Left renal cortex interstitium (tissue), 4 donors: ENCODE results near the gene TNNI3K. TPM values are rescaled to one million over a fixed set of nuclear protein-coding genes. Genes with fewer than 3 reads are reported as not detected.
A peak's percentile ranks its signal among the peaks of the same experiment; 100 is the strongest.

Experiments used
- DNase-seq, 4 donors: peaks; one replicate each; pipeline ENCODE4 v3.0.0-alpha.2; 2013; ENCODE audit warnings: low read depth in 4 of 4, low spot score in 2 of 4, missing footprints in 1 of 4
- polyA plus RNA-seq, 4 donors: library from polyadenylated mRNA; unstranded; fragments of 120-200 nt; gene quantifications; one replicate each; pipeline ENCODE4 v1.2.1, GENCODE V29; 2013; ENCODE audit not compliant: insufficient read length in 4 of 4

TNNI3K gene
- polyA plus RNA-seq, 4 donors, result 0.68 to 2.2 (median 1.7) TPM

DNA sequence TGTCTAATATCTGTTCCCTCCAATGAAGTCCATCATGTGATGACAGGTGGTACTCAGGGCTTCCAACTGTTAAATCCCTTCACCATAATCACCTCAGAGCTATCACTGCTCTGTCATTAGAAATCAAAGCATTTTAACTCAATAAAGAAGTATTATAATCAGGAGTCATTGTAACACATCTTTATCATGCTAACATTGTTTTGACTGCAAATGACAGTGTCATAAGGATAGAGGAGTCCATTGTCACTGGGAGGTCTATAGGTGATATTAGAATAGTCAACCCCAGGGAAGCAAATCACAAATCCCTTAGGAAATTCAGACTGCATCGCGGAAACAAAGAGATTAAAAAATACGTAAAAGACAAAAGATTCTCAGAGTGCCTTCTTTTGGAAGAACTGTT is 246.4 kb downstream of the TNNI3K start:
- no peak for DNase-seq

DNA sequence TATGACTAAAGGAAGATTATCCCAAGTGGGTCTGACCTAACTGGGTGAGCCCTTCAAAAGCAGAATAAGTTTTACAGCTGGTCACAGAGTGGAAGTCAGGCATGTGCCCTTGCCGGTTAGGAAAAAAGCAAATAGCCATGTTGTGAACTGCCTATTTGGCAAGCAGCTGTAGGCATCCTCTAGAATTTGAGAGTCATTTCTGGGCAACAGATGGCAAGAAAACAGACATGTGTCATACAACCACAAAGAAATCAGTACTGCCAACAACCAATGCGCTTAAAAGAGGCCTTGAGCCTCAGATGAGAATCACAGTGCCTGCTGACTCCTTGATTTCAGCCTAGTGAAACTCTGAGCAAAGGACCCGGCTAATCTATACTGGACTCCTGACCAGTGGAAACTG is 250.4 kb downstream of the TNNI3K start:
- no peak for DNase-seq

DNA sequence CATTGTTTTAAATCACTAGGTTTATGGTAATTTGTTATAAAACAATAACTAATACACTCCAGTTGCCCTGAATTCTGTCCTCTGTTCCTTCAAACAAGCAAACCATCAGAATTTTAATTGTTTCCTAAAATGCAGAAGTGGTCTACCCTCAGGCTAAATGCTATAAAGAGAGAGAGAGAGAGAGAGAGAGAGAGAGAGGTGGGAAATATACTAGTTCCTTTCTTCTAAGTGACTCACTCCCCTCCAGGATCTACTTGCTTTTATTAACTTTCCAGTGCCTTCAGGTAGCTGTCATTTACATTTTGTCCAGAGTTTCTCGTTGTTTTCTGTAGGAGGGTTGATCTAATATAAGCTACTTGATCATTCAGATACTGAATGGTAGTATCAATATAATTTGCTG is 250.8 kb downstream of the TNNI3K start:
- DNase-seq, result no peak

DNA sequence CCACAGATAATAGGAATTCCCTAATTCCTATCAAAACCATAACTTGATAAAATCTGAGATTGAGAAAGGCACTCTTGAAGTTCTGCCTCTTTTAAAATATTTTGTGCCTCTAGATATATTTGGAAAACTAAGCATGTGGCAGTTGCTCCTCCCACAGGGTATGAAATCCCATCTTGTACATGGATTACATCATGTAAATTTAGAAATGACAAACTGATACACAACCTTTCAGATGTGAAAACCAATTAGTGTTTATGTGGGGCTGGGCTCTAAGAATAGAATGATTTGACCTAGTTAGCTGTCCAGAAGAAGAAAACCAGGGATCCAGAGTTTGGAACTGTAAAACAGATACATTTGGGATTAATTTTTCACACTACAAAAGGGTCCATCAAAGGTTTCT is 261.5 kb downstream of the TNNI3K start:
- DNase-seq, result no peak

DNA sequence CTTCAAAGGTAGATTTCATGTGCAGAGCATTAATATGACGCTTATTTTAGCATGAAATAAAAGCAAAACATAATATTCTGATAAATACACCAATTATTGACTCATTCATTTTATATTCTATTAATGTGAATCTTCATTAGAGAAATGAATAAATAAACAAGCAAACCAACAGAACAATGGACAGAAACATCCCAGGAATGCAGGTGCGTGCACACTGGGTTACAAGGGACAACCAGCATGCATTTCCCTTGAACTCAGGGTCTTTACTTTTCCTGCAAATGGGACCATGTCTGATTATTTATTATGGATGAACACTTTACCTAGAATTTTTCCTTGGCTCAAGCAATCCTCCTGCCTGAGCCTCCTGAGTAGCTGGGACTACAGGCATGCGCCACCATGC is 263.7 kb downstream of the TNNI3K start:
- DNase-seq, result no peak

DNA sequence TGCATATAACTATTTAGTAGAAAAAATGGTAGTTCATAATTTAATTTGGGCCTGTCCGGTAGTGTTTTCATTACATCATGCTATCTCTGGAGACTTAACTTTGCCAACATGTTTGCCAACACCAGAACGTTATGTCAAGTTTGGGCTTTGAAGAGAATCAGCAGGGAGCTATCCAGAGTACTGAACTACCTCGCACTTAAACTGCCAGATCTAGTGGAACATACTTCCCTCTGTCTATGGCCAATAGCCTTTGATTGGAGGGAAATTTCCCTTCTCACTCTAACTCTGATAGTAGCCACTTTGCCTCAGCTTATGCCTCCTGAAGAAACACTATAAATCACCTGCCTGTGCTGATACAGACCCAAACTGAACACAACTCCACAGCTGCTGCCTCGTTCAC is 267.2 kb downstream of the TNNI3K start:
- DNase-seq, result peak; percentile 36 to 70 (median 42)

DNA sequence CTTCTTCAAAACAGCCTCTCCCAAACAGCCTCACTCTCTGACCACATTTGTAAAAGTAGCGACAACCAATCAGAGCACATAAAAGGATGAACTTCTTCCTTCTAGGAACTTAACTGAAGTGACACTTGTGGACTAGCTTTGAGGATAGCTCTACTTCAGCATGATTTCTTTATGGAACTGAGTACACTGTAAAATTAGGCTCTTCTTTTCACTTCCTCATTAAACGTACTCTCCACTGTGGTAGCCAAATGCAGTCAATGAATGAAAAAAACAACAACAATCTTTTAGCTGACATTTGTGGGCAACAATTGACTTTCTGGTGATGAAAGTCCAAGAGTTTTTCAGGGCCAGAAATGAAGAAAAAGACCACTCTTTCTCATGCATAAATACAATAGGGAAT is 267.7 kb downstream of the TNNI3K start:
- DNase-seq, result no peak

DNA sequence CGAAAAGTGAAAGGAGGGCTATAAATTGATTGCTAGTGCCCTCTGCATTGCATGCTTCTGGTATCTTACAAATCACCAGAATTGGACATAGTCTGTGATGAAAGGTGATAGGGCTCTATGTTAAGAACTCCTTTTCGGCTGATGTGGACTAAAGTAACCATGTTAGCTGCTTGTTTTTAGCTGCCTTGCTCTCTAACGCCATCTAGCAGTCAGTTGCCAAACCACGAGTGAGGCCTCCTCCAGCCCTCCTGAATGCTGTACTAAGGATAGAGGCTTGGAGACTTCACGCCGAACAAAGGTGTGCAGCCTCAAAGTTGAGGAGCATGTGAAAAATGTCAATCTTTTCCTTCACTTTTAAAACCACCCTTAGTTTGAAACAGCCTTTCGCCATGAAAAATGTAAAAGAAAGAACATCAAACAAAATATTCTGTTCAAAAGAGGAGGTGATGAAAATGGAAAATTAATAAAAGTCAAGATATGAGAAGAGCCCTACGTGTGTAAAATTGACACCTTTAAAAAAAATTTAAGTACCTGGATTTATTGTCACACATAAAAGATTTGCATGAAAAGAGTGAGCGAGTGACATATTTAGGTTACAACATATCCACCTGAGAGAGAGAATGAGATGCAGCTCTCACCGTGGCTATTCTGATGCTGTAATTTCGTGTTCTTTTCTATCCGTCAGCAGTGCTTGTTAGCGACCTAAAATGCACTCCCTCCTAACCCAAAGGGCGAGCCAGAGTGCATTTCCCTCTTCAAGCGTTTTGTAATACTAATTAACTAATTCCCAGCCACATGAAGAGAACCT is 269.1 kb downstream of the TNNI3K start:
- DNase-seq, result peak in 3 of 4 donors; percentile 34 to 59 (median 41)

DNA sequence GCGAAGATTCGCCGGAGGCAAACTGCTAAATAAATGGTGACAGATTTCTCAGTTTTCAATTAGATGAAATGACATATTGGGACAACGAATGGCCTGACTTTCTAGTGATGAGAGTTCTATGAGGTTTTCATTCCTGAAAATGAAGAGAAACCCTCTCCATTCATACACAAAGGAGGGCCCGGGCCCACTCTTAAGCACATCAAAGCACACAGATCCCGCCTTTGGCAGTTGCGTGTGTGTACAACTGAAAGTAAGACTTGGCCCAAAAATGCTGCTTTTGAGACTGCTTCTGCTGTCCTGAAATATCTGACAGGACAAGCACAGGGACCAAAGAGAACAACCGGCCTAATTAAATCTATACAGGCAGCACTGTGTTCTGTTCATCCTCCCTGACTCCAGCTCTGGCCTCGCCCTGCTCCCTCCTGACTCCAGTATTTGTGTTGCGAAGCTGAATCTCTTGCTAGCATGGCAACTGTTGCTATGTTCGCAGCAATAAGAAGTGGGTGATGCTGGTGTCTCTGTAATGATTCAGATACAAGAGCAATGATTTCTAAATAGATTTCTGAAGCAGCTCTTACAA is 269.8 kb downstream of the TNNI3K start:
- no peak for DNase-seq

DNA sequence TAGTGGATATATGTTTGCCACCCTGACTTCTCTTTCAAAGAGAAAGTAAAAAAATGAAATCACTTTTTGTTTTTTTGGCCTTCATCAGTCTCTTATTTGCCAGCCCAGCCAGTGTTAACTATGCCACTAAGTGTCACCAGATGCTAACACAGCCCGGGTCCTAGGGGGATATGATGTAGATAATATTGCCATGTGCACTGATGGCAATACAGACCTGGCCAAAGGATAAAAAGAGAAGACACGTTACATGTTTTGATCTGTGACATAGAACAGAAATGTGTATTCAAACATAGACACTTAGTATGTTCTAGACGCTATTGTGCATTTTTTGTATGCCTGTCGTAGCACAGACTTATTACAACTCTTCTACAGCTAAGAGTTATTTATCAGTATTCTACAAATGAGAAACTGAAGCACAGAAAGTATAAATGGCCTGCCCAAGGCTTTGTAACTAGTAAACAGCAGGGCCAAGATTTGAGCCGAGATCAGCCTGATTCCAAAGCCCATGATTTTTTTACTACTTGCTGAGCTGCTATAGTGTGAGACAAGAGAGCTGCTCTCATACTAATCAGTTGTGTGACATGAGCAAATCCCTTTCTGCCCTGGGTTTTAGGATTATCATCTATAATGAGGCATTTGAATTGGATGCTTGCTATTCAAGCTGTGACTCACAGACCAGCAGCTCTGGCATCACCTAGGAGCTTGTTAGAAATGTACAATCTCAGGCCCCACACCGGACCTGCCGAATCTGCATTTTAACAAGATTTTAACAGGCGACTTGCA is 270.9 kb downstream of the TNNI3K start:
- no peak for DNase-seq

DNA sequence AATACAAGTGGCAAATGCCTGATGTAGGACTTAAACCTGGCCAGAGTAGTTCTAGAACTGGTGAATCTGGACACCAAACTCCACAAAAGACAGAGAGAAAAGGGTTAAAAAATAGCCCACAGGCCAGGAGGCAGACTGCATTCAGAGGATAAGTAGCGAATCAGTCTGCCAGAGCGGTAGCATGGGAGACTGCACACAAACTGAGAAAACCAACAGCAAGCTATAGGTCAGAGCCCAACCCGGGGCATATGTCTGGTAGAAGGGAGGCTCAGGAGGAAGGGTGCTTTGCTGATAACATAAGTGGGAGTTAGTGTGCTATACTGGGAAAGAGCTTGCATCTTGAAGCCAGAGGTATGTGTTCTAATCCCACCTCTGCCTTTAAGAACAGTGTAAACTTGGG is 273.3 kb downstream of the TNNI3K start:
- no peak for DNase-seq

DNA sequence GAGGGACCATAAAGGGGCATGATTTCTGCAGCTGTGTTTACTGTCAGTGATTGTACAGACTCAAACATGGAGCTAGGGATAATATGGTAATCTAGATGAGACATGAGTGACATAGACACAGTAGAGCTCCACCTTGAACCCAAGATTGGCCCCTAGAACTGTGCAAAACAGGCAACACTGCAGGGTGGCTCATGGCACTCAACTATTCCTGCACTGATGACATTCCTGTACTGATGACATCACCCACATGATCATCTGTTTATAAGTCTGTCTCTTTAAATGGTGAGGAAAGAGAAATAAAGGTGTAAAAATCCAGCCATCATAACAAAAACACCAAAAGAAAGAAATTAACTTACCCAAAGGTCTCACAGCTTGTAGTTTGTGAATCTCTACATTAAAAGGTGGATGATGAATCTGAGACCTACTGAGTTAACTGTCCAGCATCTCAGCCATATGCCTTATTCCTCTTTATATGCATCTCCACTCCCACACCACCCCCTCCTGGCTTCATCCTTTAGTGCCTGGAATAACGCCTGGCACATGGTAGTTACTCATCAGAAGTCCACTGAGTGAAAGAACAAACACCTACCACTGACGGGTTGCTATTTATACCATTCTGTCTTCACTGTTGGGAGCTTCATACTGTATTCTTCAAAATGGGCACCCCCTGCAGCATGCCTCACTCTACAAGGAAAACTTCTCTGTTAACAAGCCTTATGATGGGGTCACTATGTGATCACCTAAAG is 277.2 kb downstream of the TNNI3K start, which contains the start of gene LRRC53:
TSS of gene LRRC53 (minus strand) at position 442 of the 746 bp plus-strand sequence. CDS start 29,262 bp downstream, outside the sequence.
- no peak for DNase-seq

DNA sequence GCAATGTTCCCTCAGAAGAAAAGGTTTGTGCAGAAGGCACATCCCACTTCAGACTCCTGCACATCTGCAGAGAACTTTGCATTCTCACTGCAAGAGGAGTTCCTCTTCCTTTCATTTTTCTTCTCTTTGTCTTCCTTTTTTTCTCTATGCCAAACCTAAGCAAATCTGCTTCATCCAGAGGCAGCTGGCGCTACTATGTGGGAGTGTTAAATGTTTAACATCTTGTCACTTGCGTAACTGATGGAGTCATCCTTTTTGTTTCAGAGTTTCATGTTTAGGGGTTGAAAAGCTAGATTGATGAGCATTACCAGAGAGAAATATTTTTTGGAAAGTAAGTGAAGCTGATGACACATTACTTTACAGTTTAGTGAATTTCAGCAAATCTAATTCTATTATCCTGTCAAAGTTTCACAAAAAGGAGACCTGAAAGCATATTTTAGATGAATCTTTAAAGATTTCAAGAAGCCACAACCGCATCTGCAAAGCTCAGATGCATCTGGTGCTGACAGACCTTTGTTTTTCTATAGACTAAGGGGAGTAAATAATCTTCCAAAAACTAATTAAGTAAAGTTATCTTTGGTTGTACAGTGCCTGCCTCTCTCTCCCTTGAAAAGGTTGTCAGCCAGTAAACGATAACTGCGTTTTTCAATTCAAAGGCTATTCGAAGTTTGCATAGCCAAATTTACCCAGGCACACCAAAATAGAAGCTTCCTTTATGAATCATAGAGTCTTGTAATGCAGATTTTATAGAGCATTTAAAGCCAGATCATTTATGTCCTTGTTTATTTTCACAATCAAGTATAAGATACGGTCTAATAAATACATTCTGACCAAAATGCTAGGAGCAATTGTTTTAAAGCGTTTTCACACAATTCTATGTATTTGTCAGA is 278.5 kb downstream of the TNNI3K start:
- no peak for DNase-seq

DNA sequence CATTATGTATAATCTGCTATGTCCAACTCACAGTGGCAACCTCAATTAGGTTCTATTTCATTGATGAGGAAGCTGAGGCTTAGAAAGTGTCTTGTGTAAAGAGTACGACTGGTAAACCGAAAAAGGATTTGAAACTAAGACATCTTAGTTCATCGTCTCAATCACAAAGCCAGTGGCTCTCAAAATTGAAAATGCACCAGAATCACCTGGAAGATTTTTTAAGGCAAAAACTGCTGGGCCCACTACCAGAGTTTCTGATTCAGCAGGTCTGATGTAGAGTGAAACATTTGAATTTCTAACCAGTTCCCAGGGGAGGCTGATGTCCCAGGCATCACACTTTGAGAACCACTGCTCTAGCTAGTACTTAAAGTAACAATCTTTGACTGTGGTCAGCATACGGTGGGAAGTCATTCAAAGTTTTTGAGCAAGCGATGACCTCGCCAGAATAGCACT is 282.4 kb downstream of the TNNI3K start:
- DNase-seq, result no peak

DNA sequence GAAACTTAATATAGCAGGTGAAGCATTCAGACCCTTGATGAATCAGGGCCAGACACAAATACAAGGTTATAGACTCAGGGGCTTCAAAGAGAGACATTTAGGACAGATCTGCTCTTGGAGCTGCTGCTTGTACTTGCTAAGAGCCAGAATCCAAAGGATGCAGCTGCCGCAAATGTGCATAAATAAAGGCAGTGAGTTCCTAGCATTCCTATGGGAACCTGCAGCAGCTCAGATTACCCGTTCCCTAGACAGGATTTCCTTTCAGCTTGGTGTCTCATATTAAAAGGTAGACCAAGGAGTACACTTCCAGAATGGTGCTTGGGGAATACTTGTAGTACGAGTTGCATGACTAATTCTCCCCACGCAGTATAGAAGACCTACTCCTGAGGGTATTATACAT is 287.0 kb downstream of the TNNI3K start:
- DNase-seq, result peak in 2 of 4 donors; percentile 21

DNA sequence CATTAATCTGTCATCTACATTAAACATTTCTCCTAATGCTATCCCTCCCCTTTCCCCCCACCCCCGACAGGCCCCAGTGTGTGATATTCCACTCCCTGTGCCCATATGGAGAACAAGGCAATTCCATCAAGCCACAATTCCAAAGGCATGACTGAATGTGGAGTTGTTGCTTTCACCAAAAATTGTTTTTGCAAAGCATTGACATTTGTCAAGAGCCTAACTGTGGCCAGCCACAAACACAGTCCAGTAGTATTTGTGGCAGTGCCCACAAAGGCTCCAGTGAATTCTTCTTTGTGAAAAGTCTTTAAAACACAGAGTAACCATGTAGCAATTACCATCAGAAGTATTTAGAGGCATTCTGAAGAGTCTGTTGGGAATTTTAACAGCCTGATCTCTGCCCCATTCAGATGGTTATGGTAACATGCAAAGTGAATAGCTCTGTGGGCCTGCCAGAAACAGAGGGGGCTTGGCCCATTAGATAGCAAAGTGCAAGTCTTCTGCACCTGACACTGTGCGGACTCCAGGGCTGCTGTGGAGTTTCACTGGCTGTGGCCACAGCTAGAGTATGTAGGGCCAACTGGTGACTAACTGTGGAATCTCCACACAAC is 288.8 kb downstream of the TNNI3K start:
- DNase-seq, result no peak

DNA sequence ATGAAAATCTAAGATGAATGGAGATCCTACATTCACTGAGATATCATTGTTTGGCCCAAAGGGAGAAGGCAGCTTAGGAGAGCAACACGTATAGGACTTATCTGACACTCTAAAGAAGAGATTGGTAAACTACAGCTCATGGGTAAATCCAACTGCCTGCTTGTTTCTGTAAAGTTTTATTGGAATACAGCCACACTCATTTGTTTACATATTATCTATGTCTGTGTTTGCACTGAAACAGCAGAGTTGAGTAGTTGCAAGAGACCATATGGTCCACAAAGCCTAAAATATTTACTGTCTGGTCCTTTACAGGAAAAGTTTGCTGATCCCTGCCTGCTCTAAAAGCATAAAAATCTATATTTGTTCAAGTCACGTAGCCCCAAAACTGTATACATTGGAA is 291.5 kb downstream of the TNNI3K start:
- no peak for DNase-seq

DNA sequence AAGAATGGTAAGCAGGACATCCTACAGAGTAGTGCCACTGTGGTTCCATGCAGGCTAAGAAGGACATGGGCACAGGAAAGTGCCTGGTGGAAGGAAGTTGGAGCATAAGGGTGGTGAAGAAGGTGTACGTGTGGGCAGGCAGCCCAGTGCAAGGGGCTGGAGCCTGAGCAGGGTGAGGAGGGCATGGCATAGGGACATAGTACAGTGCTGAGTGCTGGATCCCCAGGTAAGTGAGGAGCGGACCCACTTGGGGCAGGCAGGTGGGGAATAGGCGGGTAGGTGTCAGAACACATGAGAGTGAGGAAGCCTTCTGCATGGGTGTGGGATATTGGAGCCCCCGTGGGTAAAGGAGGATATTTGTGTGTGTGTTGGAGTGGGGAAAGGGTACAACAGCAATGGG is 292.9 kb downstream of the TNNI3K start:
- DNase-seq, result no peak

DNA sequence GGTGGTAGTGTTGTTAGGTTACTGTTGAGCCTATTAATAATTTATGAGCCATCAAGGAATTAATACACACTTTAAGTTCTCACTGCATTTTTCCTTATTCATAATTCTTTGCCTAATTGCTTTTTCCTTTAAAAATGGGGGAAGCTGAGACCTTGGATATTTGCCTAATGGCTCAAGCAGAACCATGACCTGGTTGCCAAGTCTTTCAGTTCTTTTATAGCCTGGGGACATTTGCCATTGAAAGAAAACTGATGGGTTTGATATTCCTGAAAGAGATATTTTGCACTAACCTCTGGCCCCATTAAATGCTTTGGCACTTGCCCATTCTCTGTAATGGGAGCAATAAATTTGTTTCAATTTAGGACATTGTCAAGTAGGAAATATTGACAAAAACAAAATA is 295.7 kb downstream of the TNNI3K start:
- no peak for DNase-seq
